Epithelial cell of esophagus (primary cell): ENCODE measurements around the gene DLX2.
"Not testable (repeated sequence)": the region's sequence is repeated elsewhere in the genome, so short reads cannot be mapped to it uniquely, and the experiment has no call there.

ENCODE experiments used
- DNase-seq: peaks from one replicate; pipeline ENCODE4 v3.0.0; 2010; ENCODE audit warnings: low read depth
- H3K4me3 ChIP-seq: 2 replicates; pipeline ENCODE4 v1.5.1; 2011; ENCODE audit warnings: mild to moderate bottlenecking, low read length, control low read depth
- TF ChIP-seq, protein P1 (sequence below): IDR thresholded peaks from 2 replicates; pipeline ENCODE4 v1.5.1; 2011; ENCODE audit warnings: low read depth, mild to moderate bottlenecking, low read length, control low read depth, inconsistent platforms; ENCODE audit not compliant: insufficient read depth; ENCODE audit errors: missing control alignments

DLX2 gene

DNA sequence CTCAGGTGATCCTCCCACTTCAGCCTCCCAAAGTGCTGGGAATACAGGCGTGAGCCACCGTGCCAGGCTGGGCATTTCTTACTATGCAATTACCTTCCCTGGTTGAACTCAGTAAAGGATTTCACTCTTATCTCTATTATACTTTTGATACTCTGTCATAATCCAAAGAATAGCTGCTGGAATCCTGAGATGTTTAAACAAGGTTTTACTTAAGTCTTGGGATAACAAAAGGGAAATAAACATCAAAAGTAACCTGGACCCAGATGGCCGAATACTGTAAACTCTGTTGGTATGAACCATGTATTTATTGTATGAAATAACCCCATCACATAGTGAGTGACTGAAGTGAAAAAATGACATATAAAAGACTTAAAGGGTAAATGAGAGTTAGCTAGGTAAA is 11.9 kb upstream of the DLX2 start:
- no peak overlapping the region for H3K4me3 ChIP-seq
- no peak for DNase-seq
- TF ChIP-seq, protein P1, sequence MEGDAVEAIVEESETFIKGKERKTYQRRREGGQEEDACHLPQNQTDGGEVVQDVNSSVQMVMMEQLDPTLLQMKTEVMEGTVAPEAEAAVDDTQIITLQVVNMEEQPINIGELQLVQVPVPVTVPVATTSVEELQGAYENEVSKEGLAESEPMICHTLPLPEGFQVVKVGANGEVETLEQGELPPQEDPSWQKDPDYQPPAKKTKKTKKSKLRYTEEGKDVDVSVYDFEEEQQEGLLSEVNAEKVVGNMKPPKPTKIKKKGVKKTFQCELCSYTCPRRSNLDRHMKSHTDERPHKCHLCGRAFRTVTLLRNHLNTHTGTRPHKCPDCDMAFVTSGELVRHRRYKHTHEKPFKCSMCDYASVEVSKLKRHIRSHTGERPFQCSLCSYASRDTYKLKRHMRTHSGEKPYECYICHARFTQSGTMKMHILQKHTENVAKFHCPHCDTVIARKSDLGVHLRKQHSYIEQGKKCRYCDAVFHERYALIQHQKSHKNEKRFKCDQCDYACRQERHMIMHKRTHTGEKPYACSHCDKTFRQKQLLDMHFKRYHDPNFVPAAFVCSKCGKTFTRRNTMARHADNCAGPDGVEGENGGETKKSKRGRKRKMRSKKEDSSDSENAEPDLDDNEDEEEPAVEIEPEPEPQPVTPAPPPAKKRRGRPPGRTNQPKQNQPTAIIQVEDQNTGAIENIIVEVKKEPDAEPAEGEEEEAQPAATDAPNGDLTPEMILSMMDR: no peak

DNA sequence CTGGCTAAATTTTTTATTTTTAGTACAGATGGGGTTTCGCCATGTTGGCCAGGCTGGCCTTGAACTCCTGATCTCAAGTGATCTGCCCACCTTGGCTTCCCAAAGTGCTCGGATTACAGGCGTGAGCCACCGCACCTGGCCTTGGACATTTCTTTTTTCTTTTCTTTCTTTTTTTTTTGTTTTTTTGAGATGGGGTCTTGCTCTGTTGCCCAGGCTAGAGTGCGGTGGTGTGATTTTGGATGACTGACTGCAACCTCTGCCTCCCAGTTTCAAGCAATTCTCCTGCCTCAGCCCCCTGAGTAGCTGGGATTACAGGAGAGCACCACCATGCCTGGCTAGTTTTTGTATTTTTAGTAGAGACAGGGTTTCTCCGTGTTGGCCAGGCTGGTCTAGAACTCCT is 11.5 kb upstream of the DLX2 start:
- not testable (repeated sequence) for DNase-seq, H3K4me3 ChIP-seq

DNA sequence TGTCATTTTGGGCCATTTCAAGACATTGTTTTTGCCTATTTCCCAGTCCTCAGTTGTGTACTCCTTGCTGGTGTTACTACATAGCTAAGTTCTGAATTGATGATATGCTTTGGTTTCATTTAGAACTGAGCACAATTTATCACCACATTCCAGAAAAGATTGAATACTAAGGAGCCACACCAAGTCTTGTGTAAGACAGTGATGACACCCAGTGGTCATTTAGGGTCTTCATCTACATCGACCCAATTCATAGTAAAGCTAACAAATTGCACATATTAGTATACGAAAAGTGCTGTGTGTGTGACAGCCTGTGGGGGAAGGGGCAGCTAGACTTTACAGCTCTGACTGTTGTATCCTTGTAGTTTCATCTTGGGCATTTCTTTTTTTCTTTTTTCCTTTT is 10.9 kb upstream of the DLX2 start:
- TF ChIP-seq, protein P1: no peak

GRCh38 chr2:172109988-172110811 is 7.5 kb upstream of the DLX2 start:
- no peak for DNase-seq
- H3K4me3 ChIP-seq: no peak overlapping the region
- TF ChIP-seq, protein P1: no peak

More for the DNA sequence above, 10.9 kb upstream of the DLX2 start:
- DNase-seq: no peak
- no peak overlapping the region for H3K4me3 ChIP-seq

DNA sequence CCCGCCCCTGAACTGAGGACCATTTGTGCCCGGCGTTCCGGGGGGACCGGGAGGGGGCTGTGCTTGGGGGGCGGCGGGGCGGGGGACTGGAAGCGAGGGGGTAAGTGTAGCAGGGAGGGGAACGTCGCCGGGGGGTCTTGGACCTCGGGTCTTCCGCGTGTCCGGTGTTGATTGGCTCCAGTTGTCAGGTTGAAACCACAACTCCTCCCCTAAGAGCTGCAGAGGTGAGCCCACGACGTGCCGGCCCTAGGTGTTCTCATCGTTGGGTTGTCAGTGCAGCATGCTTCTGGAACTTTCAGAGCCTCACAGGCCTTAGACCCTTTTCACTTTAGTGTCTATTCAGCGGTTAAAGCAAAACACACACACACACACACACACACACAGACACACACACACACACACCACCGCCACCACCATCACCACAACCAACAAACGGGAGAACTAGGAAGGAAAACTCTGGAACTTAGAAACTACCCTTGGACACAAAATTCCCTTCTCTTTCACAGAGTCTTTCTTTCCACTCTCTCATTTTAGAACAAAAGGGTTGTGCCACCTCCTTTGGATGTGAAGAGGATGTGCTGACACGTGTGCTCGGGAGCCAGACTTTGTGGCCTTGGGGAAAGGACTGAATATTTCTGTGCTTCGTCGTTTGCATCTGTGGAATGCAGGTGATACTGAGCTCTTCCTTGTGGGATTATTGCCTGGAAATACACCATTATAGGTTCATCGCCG is 6.7 kb upstream of the DLX2 start:
- TF ChIP-seq, protein P1: no peak
- peak; percentile 67 for DNase-seq
- no peak overlapping the region for H3K4me3 ChIP-seq

DNA sequence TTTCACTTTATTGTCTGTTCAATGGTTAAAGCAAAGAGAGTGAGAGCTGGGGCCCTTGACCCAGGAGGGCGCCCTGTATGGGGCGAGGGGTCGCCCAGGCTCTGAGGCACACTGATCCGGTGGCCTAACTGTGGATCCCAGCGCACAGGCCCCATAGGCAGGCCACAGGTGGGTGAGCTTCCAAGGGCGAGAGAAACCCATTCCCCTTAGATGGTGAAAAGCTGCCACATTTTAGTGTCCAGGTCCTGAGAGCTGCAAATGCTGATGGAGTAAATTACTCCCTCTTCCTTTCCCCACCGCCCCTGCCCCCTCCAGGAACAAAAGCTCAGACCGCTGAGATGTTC is 5.9 kb upstream of the DLX2 start:
- DNase-seq: no peak
- TF ChIP-seq, protein P1: no peak
- no peak overlapping the region for H3K4me3 ChIP-seq

- DNase-seq: no peak
Measured at GRCh38 chr2:172107690-172108586, 5.2 kb upstream of the DLX2 start.

More at GRCh38 chr2:172107690-172108586, 5.2 kb upstream of the DLX2 start:
- H3K4me3 ChIP-seq: no peak overlapping the region
- TF ChIP-seq, protein P1: no peak
